PC-3 (cell line): ENCODE measurements around the gene PRRC2B. TPM values are rescaled to one million over a fixed set of nuclear protein-coding genes. Genes with fewer than 3 reads are reported as not detected.

Experiments
- ATAC-seq: fragments of 200-7000 bp; cut with Tn5 transposase; 2 replicates; pipeline ENCODE4 v1.9.1; 2020; ENCODE audit warnings: mild to moderate bottlenecking, moderate library complexity
- BruUV-seq: library from RNA; stranded (reverse); fragments of 400-500 nt; replicated peaks from 2 replicates; lab custom pipeline; 2021; lab: Mats Ljungman, UMichigan
- CTCF ChIA-PET: fragments of 300-600 bp; sonication (Branson Sonifier 250); formaldehyde crosslinking; loops from one replicate; lab custom pipeline; 2022; ENCODE audit warnings: antibody characterized with exemption; lab: Charles Lee
- POLR2A ChIA-PET: fragments of 300-600 bp; sonication (Branson Sonifier 250); formaldehyde crosslinking; loops from one replicate; lab custom pipeline; 2022; ENCODE audit warnings: antibody characterized with exemption; ENCODE audit not compliant: unreplicated experiment; lab: Charles Lee
- DNase-seq: peaks from one replicate; pipeline ENCODE4 v3.0.0-alpha.2; 2015
- H2AFZ ChIP-seq: fragments of 300-600 bp; sonication (generic); 2 replicates; pipeline ENCODE4 v1.6.0; 2016; ENCODE audit warnings: antibody characterized with exemption, low read length
- H3F3A ChIP-seq: fragments of 300-600 bp; sonication (generic); one replicate; pipeline ENCODE4 v1.6.0; 2017; ENCODE audit warnings: antibody characterized with exemption, low read length, control low read depth, mild to moderate bottlenecking; ENCODE audit not compliant: unreplicated experiment
- H3K27ac ChIP-seq: fragments of 300-600 bp; sonication (generic); 2 replicates; pipeline ENCODE4 v1.5.1; 2016; ENCODE audit warnings: mild to moderate bottlenecking, low read length
- H3K27me3 ChIP-seq: fragments of 300-600 bp; sonication (generic); 2 replicates; pipeline ENCODE4 v1.6.1; 2016; ENCODE audit warnings: low read length, mixed read lengths
- H3K36me3 ChIP-seq: fragments of 300-600 bp; sonication (generic); 2 replicates; pipeline ENCODE4 v1.6.1; 2016; ENCODE audit warnings: low read depth, mixed run types, low read length, mixed read lengths
- H3K4me1 ChIP-seq: fragments of 300-600 bp; sonication (generic); 2 replicates; pipeline ENCODE4 v1.5.1; 2016; ENCODE audit warnings: low read length; ENCODE audit not compliant: insufficient read depth
- H3K4me2 ChIP-seq: fragments of 300-600 bp; sonication (generic); 2 replicates; pipeline ENCODE4 v1.6.0; 2016; ENCODE audit warnings: low read length
- H3K4me3 ChIP-seq: fragments of 300-600 bp; sonication (generic); 2 replicates; pipeline ENCODE4 v1.5.1; 2016; ENCODE audit warnings: mild to moderate bottlenecking, low read length, mixed read lengths
- H3K79me2 ChIP-seq: fragments of 300-600 bp; sonication (generic); 2 replicates; pipeline ENCODE4 v1.6.1; 2017; ENCODE audit warnings: low read length, mixed read lengths
- H3K9ac ChIP-seq: fragments of 300-600 bp; sonication (generic); 2 replicates; pipeline ENCODE4 v1.6.0; 2016; ENCODE audit warnings: mild to moderate bottlenecking, low read length
- H3K9me2 ChIP-seq: fragments of 300-600 bp; sonication (generic); replicated peaks from 2 replicates; pipeline ENCODE4 v1.6.1; 2016; ENCODE audit warnings: mixed run types, low read length, mixed read lengths
- H3K9me3 ChIP-seq: fragments of 300-600 bp; sonication (generic); 2 replicates; pipeline ENCODE4 v1.6.1; 2016; ENCODE audit warnings: low read length, mixed read lengths
- H4K20me1 ChIP-seq: fragments of 300-600 bp; sonication (generic); 2 replicates; pipeline ENCODE4 v1.6.1; 2016; ENCODE audit warnings: low read length, mixed read lengths
- EZH2 ChIP-seq: fragments of 300-600 bp; sonication (generic); IDR thresholded peaks from one replicate; pipeline ENCODE4 v1.6.1; 2017; ENCODE audit warnings: antibody characterized with exemption, mild to moderate bottlenecking, low read length; ENCODE audit not compliant: unreplicated experiment
- EZH2phosphoT487 ChIP-seq: fragments of 300-600 bp; sonication (generic); IDR thresholded peaks from 2 replicates; pipeline ENCODE4 v1.6.1; 2018; ENCODE audit warnings: mild to moderate bottlenecking, antibody characterized with exemption, low read length, borderline replicate concordance
- intact Hi-C: fragments of 100-400 bp; cut with micrococcal nuclease; formaldehyde crosslinking; loops from 2 replicates; pipeline ENCODE4 v1.9.0; 2023
- total RNA-seq: library from RNA; depleted of rRNA; stranded (reverse); fragments of >200 nt; gene quantifications from 2 replicates; pipeline ENCODE4 v1.2.3, GENCODE V29; 2014
- TF ChIP-seq, protein P1 (sequence below): fragments of 300-600 bp; sonication (generic); conservative IDR thresholded peaks from 2 replicates; pipeline ENCODE4 v1.5.1; 2017; ENCODE audit warnings: antibody characterized with exemption, low read depth, mild to moderate bottlenecking, low read length

PRRC2B gene
- total RNA-seq, 1 experiment from 2014 or later, result 46.9 TPM

DNA sequence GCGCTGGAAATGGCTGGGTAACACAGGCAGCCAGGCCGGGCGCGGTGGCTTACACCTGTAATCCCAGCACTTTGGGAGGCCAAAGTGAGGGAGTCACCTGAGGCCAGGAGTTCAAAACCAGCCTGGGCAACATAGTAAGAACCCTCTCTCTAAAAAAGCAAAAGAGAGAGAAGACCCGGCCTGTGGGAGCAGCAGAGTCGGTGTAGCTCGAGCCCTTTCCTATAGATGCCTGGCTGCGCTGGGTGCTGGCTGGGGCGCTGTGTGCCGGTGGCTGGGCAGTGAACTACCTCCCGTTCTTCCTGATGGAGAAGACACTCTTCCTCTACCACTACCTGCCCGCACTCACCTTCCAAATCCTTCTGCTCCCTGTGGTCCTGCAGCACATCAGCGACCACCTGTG, 127.9 kb downstream of the PRRC2B start:
- no peak overlapping the region for H3K4me3 ChIP-seq
- H3K36me3 ChIP-seq, result no peaks in the 10 kb centered on the region
- H3K9me2 ChIP-seq, result no peaks in the 10 kb centered on the region
- no peak overlapping the region for H3K27ac ChIP-seq
- ChIA-PET CTCF (no interaction called here), POLR2A (no interaction called here)
- H3K79me2 ChIP-seq, result no peaks in the 10 kb centered on the region
- no peak for DNase-seq
- intact Hi-C loops, result no loop called here
- ATAC-seq, result no peak
- no peaks in the 10 kb centered on the region for H3K4me1 ChIP-seq
- no peak for TF ChIP-seq EZH2phosphoT487
- no peak for TF ChIP-seq EZH2
- TF ChIP-seq, protein P1, sequence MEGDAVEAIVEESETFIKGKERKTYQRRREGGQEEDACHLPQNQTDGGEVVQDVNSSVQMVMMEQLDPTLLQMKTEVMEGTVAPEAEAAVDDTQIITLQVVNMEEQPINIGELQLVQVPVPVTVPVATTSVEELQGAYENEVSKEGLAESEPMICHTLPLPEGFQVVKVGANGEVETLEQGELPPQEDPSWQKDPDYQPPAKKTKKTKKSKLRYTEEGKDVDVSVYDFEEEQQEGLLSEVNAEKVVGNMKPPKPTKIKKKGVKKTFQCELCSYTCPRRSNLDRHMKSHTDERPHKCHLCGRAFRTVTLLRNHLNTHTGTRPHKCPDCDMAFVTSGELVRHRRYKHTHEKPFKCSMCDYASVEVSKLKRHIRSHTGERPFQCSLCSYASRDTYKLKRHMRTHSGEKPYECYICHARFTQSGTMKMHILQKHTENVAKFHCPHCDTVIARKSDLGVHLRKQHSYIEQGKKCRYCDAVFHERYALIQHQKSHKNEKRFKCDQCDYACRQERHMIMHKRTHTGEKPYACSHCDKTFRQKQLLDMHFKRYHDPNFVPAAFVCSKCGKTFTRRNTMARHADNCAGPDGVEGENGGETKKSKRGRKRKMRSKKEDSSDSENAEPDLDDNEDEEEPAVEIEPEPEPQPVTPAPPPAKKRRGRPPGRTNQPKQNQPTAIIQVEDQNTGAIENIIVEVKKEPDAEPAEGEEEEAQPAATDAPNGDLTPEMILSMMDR, result no peak
- no peaks in the 10 kb centered on the region for H3K27me3 ChIP-seq
- no peak overlapping the region for H2AFZ ChIP-seq
- no peaks in the 10 kb centered on the region for H4K20me1 ChIP-seq
- no peaks in the 10 kb centered on the region for H3F3A ChIP-seq
- no peaks in the 10 kb centered on the region for H3K9me3 ChIP-seq
- no peak overlapping the region for H3K9ac ChIP-seq
- no TSS peak for BruUV-seq
- H3K4me2 ChIP-seq, result no peak overlapping the region

DNA sequence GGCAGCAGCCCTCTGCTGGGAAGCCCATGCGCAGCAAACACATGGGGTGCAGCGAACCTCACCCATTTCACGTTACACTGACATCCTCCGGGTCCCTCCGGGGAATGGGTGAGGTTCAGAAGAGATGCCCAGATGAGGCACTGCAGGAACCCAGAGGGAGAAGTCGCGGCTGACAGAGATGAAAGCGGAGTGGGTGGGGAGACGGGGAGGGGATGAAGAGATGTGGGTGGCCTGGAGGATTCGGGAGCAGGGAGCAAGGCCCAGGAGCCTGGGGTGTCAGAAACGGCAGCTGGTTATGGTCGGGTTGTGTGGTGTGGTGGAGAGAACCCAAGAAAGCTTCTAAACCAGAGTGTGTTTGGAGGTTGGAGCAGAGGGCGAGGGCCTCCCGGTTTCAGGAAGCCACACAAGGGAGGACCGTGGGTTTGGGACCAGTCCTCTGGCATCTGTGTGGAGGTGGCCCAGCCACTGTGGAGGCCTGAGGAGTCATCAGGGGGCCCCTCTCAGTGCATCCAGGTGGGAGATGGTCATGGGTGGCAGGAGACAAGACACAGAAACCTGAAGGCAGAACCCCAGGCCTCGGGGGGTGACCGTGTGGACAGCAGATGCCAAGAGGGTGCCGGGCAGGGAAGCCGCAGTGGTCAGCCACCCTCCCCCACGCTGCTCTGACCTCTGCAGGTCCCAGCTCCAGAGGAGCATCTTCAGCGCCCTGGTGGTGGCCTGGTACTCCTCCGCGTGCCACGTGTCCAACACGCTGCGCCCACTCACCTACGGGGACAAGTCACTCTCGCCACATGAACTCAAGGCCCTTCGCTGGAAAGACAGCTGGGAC, 128.6 kb downstream of the PRRC2B start:
- ATAC-seq, result no peak
- Histone ChIP-seq H3K27me3 (no peaks in the 10 kb centered on the region), H2AFZ (no peak overlapping the region), H3K4me1 (no peaks in the 10 kb centered on the region), H3K36me3 (no peaks in the 10 kb centered on the region), H3K9me3 (no peaks in the 10 kb centered on the region), H4K20me1 (no peaks in the 10 kb centered on the region), H3K4me3 (no peak overlapping the region), H3F3A (no peaks in the 10 kb centered on the region), H3K79me2 (no peaks in the 10 kb centered on the region), H3K9ac (no peak overlapping the region), H3K27ac (no peak overlapping the region), H3K9me2 (no peaks in the 10 kb centered on the region), H3K4me2 (no peak overlapping the region)
- intact Hi-C loops, result no loop called here
- TF ChIP-seq EZH2phosphoT487 (no peak), EZH2 (no peak)
- TF ChIP-seq, protein P1, result no peak
- ChIA-PET CTCF (no interaction called here), POLR2A (no interaction called here)
- DNase-seq, result no peak
- no TSS peak for BruUV-seq

DNA sequence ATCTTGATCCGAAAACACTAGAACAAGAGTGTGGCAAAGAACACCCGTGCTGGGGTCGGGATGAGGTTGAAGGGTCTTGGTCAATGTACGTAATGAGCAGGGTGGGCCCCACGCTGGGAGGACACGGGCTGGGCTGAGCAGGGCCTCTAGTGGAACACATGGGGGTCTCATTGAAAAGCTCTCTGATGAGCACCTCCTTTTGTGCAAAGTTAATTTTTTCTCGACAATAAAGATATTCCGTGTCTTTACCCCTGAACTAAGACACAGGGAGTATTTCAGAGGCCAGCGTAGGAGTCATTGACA, 129.2 kb downstream of the PRRC2B start:
- BruUV-seq, result no TSS peak
- no peaks in the 10 kb centered on the region for H3K4me1 ChIP-seq
- H3F3A ChIP-seq, result no peaks in the 10 kb centered on the region
- no peaks in the 10 kb centered on the region for H3K9me3 ChIP-seq
- H3K9me2 ChIP-seq, result no peaks in the 10 kb centered on the region
- ChIA-PET POLR2A (no interaction called here), CTCF (no interaction called here)
- H2AFZ ChIP-seq, result no peak overlapping the region
- DNase-seq, result no peak
- no peaks in the 10 kb centered on the region for H4K20me1 ChIP-seq
- H3K27me3 ChIP-seq, result no peaks in the 10 kb centered on the region
- ATAC-seq, result no peak
- H3K9ac ChIP-seq, result no peak overlapping the region
- H3K4me3 ChIP-seq, result no peak overlapping the region
- H3K36me3 ChIP-seq, result no peaks in the 10 kb centered on the region
- intact Hi-C loops, result no loop called here
- no peak for TF ChIP-seq EZH2
- TF ChIP-seq, protein P1, result no peak
- no peak for TF ChIP-seq EZH2phosphoT487
- H3K27ac ChIP-seq, result no peak overlapping the region
- H3K79me2 ChIP-seq, result no peaks in the 10 kb centered on the region
- H3K4me2 ChIP-seq, result no peak overlapping the region
